Anterior cingulate cortex (tissue), 58 donors: ENCODE measurements around the gene GORASP1.
"Not testable (repeated sequence)": the region's sequence is repeated elsewhere in the genome, so short reads cannot be mapped to it uniquely, and the experiment has no call there.

Experiments used
- DNase-seq, 58 donors: peaks; one replicate each; lab custom pipeline; 2025; lab: John Stamatoyannopoulos, UW

GORASP1 gene

DNA sequence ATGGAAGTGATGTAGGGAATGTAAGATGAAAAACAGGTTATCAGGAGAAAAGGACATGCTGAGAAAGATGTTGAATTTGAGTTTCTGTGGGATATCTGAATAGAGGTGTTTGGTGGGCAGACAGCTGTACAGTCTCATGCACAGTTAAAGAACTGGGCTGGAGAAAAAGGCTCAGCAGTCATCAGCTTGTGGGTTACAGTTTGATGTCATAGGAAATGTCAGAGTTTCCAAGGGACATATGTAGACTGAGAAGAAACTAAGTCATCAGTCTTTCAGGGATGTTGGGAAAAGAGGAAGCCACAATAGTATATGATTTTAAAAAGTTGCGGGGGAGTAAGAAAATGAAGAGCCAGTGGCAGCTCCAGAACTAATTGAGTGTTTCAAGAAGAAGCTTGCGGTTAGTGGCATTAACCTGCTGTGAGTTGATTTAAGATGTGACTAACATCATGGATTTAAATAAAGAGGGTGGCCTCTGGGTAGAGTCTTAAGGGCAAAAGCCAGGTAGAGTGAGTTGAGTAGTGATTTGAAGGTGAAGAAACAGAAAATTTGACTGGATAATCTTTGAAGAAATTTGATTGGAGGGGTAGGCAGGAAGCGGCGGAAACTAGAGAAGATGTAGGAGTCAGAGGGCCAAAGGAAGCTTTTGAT lies 24.6 kb downstream of the GORASP1 start:
- no peak for DNase-seq

- DNase-seq = no peak
Measured at GRCh38 chr3:39080026-39080425, 27.4 kb downstream of the GORASP1 start.

- no peak for DNase-seq
Measured at GRCh38 chr3:39079530-39079929, 27.9 kb downstream of the GORASP1 start.

- no peak for DNase-seq
Measured at GRCh38 chr3:39075910-39076309, 31.5 kb downstream of the GORASP1 start.

DNA sequence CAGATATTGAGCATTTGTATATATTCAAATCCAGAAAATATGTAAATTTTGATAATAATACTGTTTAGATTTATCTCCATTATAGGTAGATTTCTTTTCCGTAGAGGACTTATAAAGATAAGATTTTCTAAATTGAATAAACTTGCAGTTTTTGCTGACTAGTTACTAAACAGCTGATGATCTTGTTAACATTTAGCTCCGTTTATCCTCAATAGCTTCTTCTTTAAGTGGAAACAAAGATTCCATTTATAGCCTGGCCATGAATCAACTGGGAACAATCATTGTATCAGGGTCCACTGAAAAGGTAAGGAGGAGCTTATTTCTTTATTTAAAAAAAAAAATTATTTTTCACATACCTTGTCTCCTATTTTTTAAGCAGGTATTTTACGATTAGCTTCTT lies 38.9 kb downstream of the GORASP1 start:
- no peak for DNase-seq

DNA sequence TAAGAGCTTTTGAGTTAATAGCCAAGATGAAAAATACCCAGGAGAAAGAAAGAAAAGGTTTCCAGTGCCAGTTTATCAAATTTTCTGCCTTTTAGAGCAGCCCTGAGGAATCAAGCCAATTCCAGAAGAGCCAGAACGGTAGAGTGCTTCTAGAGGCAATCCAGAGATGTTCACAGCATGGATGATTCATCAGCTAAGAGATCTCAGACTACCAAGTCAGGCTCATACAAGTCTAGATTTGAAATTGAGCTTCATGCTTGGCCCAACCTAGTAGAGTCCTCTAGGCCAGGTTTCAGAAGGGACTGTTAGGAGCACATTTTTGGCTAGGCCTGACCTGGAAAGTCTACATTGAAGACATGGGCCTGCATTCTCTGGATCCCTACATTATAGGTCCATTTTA lies 40.1 kb downstream of the GORASP1 start:
- no peak for DNase-seq

DNA sequence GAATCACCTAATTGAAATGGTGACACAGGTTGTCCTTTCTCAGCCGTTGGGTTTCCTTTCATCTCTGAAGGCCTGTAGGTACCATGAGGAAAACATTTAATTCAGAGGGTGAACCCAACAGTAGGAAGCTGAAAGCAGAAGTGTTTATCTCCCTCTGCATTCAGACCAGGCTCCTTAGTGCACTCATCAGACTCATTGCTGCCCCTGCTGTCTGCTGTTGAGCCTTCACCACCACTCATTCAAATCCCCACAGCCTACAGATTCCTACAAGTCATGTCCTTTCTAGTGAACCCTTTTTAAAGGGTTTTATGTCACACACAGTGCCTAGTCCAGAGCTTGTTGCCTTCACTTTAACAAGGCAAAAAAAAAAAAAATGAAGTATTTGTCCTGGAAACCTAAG lies 42.2 kb downstream of the GORASP1 start:
- DNase-seq = peak in 11 of 58 donors; percentile 1 to 10 (median 6)

GRCh38 chr3:39064646-39065045 lies 42.8 kb downstream of the GORASP1 start:
- no peak for DNase-seq

GRCh38 chr3:39063143-39063542 lies 44.3 kb downstream of the GORASP1 start:
- no peak for DNase-seq

DNA sequence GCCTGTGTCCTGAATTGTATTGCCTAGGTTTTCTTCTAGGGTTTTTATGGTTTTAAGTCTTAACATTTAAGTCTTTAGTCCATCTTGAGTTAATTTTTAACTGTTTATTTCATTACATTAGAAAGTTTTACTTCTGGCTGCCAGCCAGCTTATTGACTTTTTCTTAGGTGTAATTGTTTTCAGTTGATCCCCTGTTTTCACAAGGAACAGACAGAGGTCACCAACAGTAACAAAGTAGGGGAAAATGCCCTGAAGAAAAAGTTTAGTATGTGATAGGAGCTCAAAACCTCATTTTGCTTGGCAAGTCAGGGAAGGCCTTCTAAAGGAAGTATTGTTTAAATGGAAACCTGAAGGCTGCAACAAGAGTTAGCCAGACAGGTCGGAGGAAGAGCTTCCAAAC lies 45.2 kb downstream of the GORASP1 start:
- DNase-seq = no peak

DNA sequence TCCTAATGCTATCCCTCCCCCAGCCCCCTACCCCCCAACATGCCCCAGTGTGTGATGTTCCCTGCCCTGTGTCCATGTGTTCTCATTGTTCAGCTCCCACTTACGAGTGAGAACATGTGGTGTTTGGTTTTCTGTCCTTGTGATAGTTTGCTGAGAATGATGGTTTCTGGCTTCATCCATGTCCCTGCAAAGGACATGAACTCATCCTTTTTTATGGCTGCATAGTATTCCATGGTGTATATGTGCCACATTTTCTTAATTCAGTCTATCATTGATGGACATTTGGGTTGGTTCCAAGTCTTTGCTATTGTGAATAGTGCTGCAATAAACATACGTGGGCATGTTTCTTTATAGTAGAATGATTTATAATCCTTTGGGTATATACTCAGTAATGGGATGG lies 46.2 kb downstream of the GORASP1 start:
- DNase-seq = not testable (repeated sequence)

GRCh38 chr3:39056151-39056550 lies 51.3 kb downstream of the GORASP1 start:
- DNase-seq = no peak

DNA sequence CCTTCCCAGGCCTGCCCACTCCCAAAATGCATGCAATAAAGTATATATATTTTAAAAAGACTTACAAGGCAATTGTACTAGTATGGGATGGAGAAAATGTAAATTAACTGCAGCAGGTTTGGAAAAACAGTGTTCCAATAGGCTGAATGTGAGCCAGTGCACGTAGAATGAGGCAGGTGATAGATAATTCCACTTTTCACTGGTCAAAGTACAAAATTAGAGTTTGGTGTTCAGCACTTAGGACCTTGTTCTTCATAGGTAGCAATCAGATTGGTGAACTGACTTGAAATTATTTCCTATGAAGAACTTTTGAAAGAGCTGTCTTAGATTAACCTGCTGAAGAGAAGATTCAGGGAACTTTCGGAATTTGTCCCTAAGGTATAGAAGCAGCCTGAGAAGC lies 53.7 kb downstream of the GORASP1 start:
- DNase-seq = no peak

GRCh38 chr3:39052583-39052982 lies 54.8 kb downstream of the GORASP1 start:
- DNase-seq = no peak

DNA sequence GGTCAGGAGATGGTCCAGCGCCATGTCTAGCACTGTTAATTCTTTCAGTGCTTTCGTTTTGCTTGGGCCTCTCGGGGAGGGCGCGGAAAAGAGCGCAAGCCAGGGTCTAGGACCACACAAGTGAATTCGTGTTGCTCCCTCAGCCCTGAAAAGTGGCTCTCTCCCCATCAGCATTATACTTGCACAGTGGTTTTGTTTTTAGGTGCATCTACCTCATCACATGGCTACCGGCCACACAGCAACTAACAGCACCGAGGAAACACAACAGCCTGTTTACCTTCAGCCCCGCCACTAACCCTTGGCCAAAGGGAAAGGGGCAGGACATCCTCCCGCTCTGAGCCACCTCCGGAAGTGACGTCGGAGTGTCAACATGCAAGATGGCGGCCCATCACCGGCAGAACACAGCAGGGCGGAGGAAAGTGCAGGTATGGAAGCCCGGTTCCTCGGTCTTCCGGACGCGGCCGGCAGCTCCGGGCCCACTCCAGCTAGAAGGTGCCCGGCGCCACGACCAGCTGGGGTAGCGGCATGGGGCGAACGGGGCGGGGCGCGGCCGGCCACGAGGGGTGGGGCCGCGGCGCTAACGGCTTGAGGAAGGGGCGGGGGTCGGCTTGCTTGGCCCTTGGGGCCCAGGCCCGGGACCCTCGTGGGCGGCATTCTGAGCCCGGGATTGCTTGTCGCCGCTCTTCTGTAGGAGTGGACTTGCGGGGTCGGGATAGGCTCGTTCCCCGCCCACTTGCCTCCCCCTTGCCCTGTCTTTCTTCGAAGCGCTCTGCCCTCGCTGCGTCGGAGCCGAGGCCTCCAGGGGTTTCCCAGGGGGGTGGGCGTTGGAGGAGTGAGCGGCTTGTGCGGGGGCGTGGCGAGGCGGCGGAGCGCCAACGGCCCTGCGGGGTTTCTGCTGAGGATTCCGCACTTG lies 55.5 kb downstream of the GORASP1 start, which contains the start of the genes SCN11A and WDR48:
Gene SCN11A, minus strand, starts transcription at position 296 of the 913 bp plus-strand sequence. CDS start 101,582 bp downstream, outside the sequence.
Gene WDR48, plus strand, starts transcription at position 368 of the 913 bp plus-strand sequence. Its CDS starts 10 bp downstream, at position 378.
- DNase-seq = peak; percentile 51 to 97 (median 88)

GRCh38 chr3:39050029-39050428 lies 57.4 kb downstream of the GORASP1 start:
- no peak for DNase-seq
